BLaER1 treated with 17β-estradiol and CSF1 and Interleukin-3, amounts not matched to agents 10 nM and 100 nM (cell line): ENCODE data around the gene CDCP1.
A peak's percentile ranks its signal among the peaks of the same experiment; 100 is the strongest.

Experiments used
- H3K27ac ChIP-seq, 11 experiments: shearing (Covaris generic); formaldehyde crosslinking; 2 replicates each; pipeline ENCODE4 v1.8.1; 2022
- H3K27me3 ChIP-seq, 11 experiments: shearing (Covaris generic); formaldehyde crosslinking; 2 replicates each; pipeline ENCODE4 v1.8.1; 2022
- H3K36me3 ChIP-seq, 11 experiments: shearing (Covaris generic); formaldehyde crosslinking; 2 replicates each; pipeline ENCODE4 v1.8.1; 2022
- H3K4me1 ChIP-seq, 10 experiments: shearing (Covaris generic); formaldehyde crosslinking; 2 replicates each; pipeline ENCODE4 v1.8.1; 2022
- H3K4me2 ChIP-seq, 11 experiments: shearing (Covaris generic); formaldehyde crosslinking; 2 replicates each; pipeline ENCODE4 v1.8.1; 2022
- H3K4me3 ChIP-seq, 10 experiments: shearing (Covaris generic); formaldehyde crosslinking; 2 replicates each; pipeline ENCODE4 v1.8.1; 2022
- H3K9ac ChIP-seq, 11 experiments: shearing (Covaris generic); formaldehyde crosslinking; 2 replicates each; pipeline ENCODE4 v1.8.1; 2022
- H3K9me3 ChIP-seq, 11 experiments: shearing (Covaris generic); formaldehyde crosslinking; replicated peaks in 1 of 11; 2 replicates each; pipeline ENCODE4 v1.8.1; 2022
- H4K20me1 ChIP-seq, 11 experiments: shearing (Covaris generic); formaldehyde crosslinking; 2 replicates each; pipeline ENCODE4 v1.8.1; 2022
- Cebpa-rat ChIP-seq, 11 experiments: shearing (Covaris generic); IDR thresholded peaks; 2 replicates each; pipeline ENCODE4 v1.8.1; 2022

Gene CDCP1

GRCh38 chr3:45104715-45105711 lies 41.2 kb downstream of the CDCP1 start:
- Histone ChIP-seq H3K9me3 (peaks cover 0 to 19% (median 7%) of the 10 kb centered on the region in 11 experiments; a peak in 13 of 22 replicates), H3K4me2 (peak overlapping the region; percentile 66 to 86 (median 73)), H4K20me1 (peaks cover 0 to 6% (median 0%) of the 10 kb centered on the region in 11 experiments; a peak in 1 of 22 replicates), H3K27ac (0 out of 22 replicates have a peak overlapping the region, but pooled peaks of 1 of the 11 experiments have one; percentile 3), H3K27me3 (peaks cover 0 to 12% (median 0%) of the 10 kb centered on the region in 11 experiments; a peak in 1 of 22 replicates), H3K36me3 (peaks cover 0 to 9% (median 0%) of the 10 kb centered on the region in 11 experiments; a peak in 2 of 22 replicates), H3K4me3 (no peak overlapping the region), H3K4me1 (peaks cover 28 to 70% (median 39%) of the 10 kb centered on the region in 10 experiments), H3K9ac (no peak overlapping the region)
- no peak for TF ChIP-seq Cebpa-rat (IDR thresholded peaks at IDR 0.05)

GRCh38 chr3:45103753-45104714 lies 42.1 kb downstream of the CDCP1 start:
- H3K36me3 ChIP-seq = peaks cover 0 to 9% (median 0%) of the 10 kb centered on the region in 11 experiments; a peak in 2 of 22 replicates
- H3K4me3 ChIP-seq = no peak overlapping the region

GRCh38 chr3:45103334-45103733 lies 42.8 kb downstream of the CDCP1 start:
- Histone ChIP-seq H4K20me1 (peaks cover 0 to 8% (median 0%) of the 10 kb centered on the region in 11 experiments; a peak in 1 of 22 replicates), H3K27me3 (peaks cover 0 to 12% (median 0%) of the 10 kb centered on the region in 11 experiments; a peak in 1 of 22 replicates), H3K27ac (no peak overlapping the region), H3K4me2 (no peak overlapping the region), H3K36me3 (peaks cover 0 to 9% (median 0%) of the 10 kb centered on the region in 11 experiments; a peak in 2 of 22 replicates), H3K9me3 (peaks cover 0 to 19% (median 7%) of the 10 kb centered on the region in 11 experiments; a peak in 13 of 22 replicates), H3K4me1 (peaks cover 20 to 62% (median 28%) of the 10 kb centered on the region in 10 experiments), H3K4me3 (no peak overlapping the region), H3K9ac (no peak overlapping the region)
- TF ChIP-seq Cebpa-rat (IDR thresholded peaks at IDR 0.05) = no peak

More at GRCh38 chr3:45103753-45104714, 42.1 kb downstream of the CDCP1 start:
- Histone ChIP-seq H3K9ac (no peak overlapping the region), H3K4me2 (peak overlapping the region in 5 of 11 experiments; percentile 67 to 86 (median 79); a peak in 8 of 22 replicates), H3K9me3 (peaks cover 0 to 19% (median 7%) of the 10 kb centered on the region in 11 experiments; a peak in 13 of 22 replicates), H3K4me1 (peaks cover 20 to 64% (median 29%) of the 10 kb centered on the region in 10 experiments), H4K20me1 (peaks cover 0 to 8% (median 0%) of the 10 kb centered on the region in 11 experiments; a peak in 1 of 22 replicates), H3K27me3 (peaks cover 0 to 12% (median 0%) of the 10 kb centered on the region in 11 experiments; a peak in 1 of 22 replicates), H3K27ac (no peak overlapping the region)
- no peak for TF ChIP-seq Cebpa-rat (IDR thresholded peaks at IDR 0.05)

GRCh38 chr3:45100981-45101407 lies 45.2 kb downstream of the CDCP1 start:
- no peak overlapping the region for H3K4me3 ChIP-seq
- H3K4me1 ChIP-seq = peaks cover 10 to 45% (median 19%) of the 10 kb centered on the region in 10 experiments
- H3K27me3 ChIP-seq = peaks cover 0 to 7% (median 0%) of the 10 kb centered on the region in 11 experiments; a peak in 1 of 22 replicates
- peaks cover 0 to 3% (median 0%) of the 10 kb centered on the region in 11 experiments; a peak in 1 of 22 replicates for H4K20me1 ChIP-seq
- peak overlapping the region in 5 of 11 experiments; percentile 2 to 56 (median 23); a peak in 5 of 22 replicates for H3K27ac ChIP-seq
- H3K4me2 ChIP-seq = peak overlapping the region in 6 of 11 experiments; percentile 19 to 61 (median 46); a peak in 12 of 22 replicates
- H3K9ac ChIP-seq = no peak overlapping the region
- TF ChIP-seq Cebpa-rat (IDR thresholded peaks at IDR 0.05) = peak in 3 of 11 experiments; percentile 18 to 46 (median 28); a peak in 3 of 22 replicates
- peaks cover 0 to 9% (median 0%) of the 10 kb centered on the region in 11 experiments; a peak in 2 of 22 replicates for H3K36me3 ChIP-seq
- H3K9me3 ChIP-seq = peaks cover 0 to 19% (median 7%) of the 10 kb centered on the region in 11 experiments; a peak in 13 of 22 replicates

DNA sequence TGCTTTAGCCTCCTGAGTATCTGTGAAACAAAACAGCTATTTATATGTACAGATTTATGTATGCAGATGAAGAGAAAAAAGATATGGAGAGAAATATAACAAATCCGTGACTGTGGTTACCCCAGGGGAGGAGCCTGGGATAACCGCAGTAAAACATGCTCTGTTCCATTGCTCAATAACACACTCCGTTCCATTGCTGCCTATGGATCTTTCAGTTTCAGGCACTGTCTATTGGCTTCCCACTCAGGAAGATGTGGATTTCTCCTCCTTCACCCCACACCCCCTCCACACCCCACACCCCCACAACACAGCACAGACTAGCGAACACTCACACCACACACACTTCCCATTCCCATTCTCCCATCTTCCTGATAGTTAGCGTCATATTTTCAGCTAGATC lies 47.9 kb downstream of the CDCP1 start:
- no peak for TF ChIP-seq Cebpa-rat (IDR thresholded peaks at IDR 0.05)
- Histone ChIP-seq H4K20me1 (peaks cover 0 to 3% (median 0%) of the 10 kb centered on the region in 11 experiments; a peak in 1 of 22 replicates), H3K4me3 (no peak overlapping the region), H3K9ac (no peak overlapping the region), H3K27ac (no peak overlapping the region), H3K36me3 (peaks cover 0 to 3% (median 0%) of the 10 kb centered on the region in 11 experiments; a peak in 2 of 22 replicates), H3K4me2 (no peak overlapping the region), H3K4me1 (peaks cover 0 to 31% (median 6%) of the 10 kb centered on the region in 10 experiments; a peak in 10 of 20 replicates), H3K9me3 (peaks cover 0 to 12% (median 3%) of the 10 kb centered on the region in 11 experiments; a peak in 10 of 22 replicates), H3K27me3 (no peaks in the 10 kb centered on the region)

- Histone ChIP-seq H3K4me2 (no peak overlapping the region), H3K9me3 (peaks cover 0 to 4% (median 0%) of the 10 kb centered on the region in 11 experiments; a peak in 1 of 22 replicates), H3K4me3 (no peak overlapping the region), H3K36me3 (no peaks in the 10 kb centered on the region; a peak in 1 of 22 replicates), H3K27ac (no peak overlapping the region), H3K9ac (no peak overlapping the region), H3K4me1 (peaks cover 0 to 31% (median 6%) of the 10 kb centered on the region in 10 experiments; a peak in 10 of 20 replicates), H4K20me1 (peaks cover 0 to 3% (median 0%) of the 10 kb centered on the region in 11 experiments; a peak in 1 of 22 replicates), H3K27me3 (no peaks in the 10 kb centered on the region)
- no peak for TF ChIP-seq Cebpa-rat (IDR thresholded peaks at IDR 0.05)
Measured at GRCh38 chr3:45097296-45097883, 48.8 kb downstream of the CDCP1 start.

DNA sequence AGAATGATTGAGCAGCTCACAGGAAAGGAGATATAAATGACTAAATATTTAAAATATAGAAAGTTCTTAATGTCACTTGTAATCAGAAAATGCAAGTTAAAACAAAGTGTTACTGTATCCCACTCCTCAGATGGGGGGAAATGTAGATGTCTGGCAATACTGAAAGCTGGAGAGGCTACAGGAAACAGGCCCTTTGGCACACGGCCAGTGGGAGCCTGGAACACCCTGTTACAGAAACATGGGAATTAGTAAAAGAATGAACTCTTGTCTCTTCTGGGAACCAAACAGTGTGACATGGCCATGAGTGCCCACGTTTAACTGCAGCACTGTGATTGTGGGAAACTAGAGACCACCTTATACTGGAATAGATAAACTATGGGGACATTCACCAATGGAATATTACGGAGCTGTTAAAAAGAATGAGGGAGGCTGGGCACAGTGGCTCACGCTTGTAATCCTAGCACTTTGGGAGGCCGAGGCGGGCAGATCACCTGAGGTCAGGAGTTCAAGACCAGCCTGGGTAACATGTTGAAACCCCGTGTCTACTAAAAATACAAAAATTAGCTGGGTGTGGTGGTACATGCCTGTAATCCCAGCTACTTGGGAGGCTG lies 50.2 kb downstream of the CDCP1 start:
- H3K4me3 ChIP-seq = no peak overlapping the region
- H3K4me2 ChIP-seq = no peak overlapping the region
- H3K9me3 ChIP-seq = peaks cover 0 to 6% (median 0%) of the 10 kb centered on the region in 11 experiments; a peak in 8 of 22 replicates
- H4K20me1 ChIP-seq = peaks cover 0 to 3% (median 0%) of the 10 kb centered on the region in 11 experiments; a peak in 2 of 22 replicates
- no peaks in the 10 kb centered on the region for H3K27me3 ChIP-seq
- no peak for TF ChIP-seq Cebpa-rat (IDR thresholded peaks at IDR 0.05)
- H3K9ac ChIP-seq = no peak overlapping the region
- H3K4me1 ChIP-seq = peaks cover 0 to 24% (median 2%) of the 10 kb centered on the region in 10 experiments; a peak in 10 of 20 replicates
- H3K27ac ChIP-seq = no peak overlapping the region
- peaks cover 0 to 7% (median 0%) of the 10 kb centered on the region in 11 experiments; a peak in 3 of 22 replicates for H3K36me3 ChIP-seq
